Body of pancreas (tissue), 4 donors: ENCODE data around the gene KIAA0319L. TPM values are rescaled to one million over a fixed set of nuclear protein-coding genes. Genes with fewer than 3 reads are reported as not detected.

Source experiments
- ATAC-seq: fragments of 150-250 bp; one replicate; pipeline ENCODE4 v1.9.1; 2016
- DNase-seq, 4 donors: peaks; one replicate each; pipeline ENCODE4 v3.0.0-alpha.2; 2019
- H3K27ac ChIP-seq, 4 donors: fragments of 200-600 bp; sonication (generic); 1 replicate in 3 of 4; 2 replicates in 1 of 4; pipeline versions ENCODE4 v1.5.1 to v1.6.1; 2016 to 2019; ENCODE audit warnings: mild to moderate bottlenecking in 1 of 4, mixed read lengths in 1 of 4, moderate library complexity in 1 of 4
- H3K27me3 ChIP-seq, 2 donors: fragments of 200-600 bp; sonication (generic); one replicate each; pipeline ENCODE4 v1.6.0; 2016; ENCODE audit warnings: mild to moderate bottlenecking in 1 of 2
- H3K36me3 ChIP-seq, 2 donors: fragments of 200-600 bp; sonication (generic); replicated peaks in 1 of 2; 2 replicates each; pipeline ENCODE4 v1.5.1; 2016; ENCODE audit warnings: low read depth in 2 of 2; ENCODE audit not compliant: insufficient read depth in 1 of 2
- H3K4me1 ChIP-seq: fragments of 200-600 bp; sonication (generic); one replicate; pipeline ENCODE4 v1.6.0; 2016
- H3K4me3 ChIP-seq, 2 donors: fragments of 200-600 bp; sonication (generic); 1 replicate in 1 of 2; 2 replicates in 1 of 2; pipeline ENCODE4 v1.5.1; 2016 to 2019
- H3K9me3 ChIP-seq, 3 donors: fragments of 200-600 bp; sonication (generic); 1 replicate in 2 of 3; 2 replicates in 1 of 3; pipeline ENCODE4 v1.5.1; 2016
- POLR2A ChIP-seq, 3 donors: fragments of 450-650 bp; IDR thresholded peaks; one replicate each; pipeline ENCODE4 v1.6.1; 2016; ENCODE audit warnings: antibody characterized with exemption in 3 of 3, mild to moderate bottlenecking in 2 of 3
- WGBS, 2 donors: methylation state at CpG; one replicate each; pipeline ENCODE4 v1.1.5; 2017; 5-methylcytosine and 5-hydroxymethylcytosine counted together
- intact Hi-C: fragments of 100-400 bp; cut with DNase I; formaldehyde crosslinking; loops from one replicate; pipeline ENCODE4 v1.15.1; 2023
- total RNA-seq, 2 donors: library from RNA; depleted of rRNA; stranded (reverse); fragments of >200 nt; gene quantifications; one replicate each; pipeline ENCODE4 v1.1.0, GENCODE V29; 2016
- TF ChIP-seq, protein P1 (sequence below), 7 experiments: fragments of 450-650 bp in 4 of 7; fragments of 200-600 bp in 3 of 7; sonication (generic) in 3 of 7; IDR thresholded peaks; one replicate each; pipeline ENCODE4 v1.5.1; 2016 to 2019; ENCODE audit warnings: antibody characterized with exemption in 7 of 7

Gene KIAA0319L
- total RNA-seq, 2 donors from 2014 or later, result 61.0 to 74.5 TPM

DNA sequence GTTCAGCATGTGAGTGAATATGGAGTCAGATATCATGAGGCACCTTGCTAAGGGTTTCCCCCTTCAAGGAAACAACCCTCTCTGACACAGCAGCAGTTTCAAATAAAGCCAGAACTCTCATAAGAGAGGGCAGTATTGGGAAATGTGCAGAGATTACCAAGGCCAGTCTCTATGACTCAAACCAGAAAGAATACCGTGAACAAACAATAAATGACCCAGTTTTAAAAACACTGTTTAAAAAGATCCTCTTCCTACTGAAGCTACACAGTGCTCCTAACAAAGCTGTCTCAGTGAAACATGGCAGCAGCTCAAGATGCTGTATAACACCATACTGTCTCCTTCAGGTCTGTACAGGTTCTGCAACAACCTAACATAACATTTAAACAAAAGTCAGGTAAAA, 102.6 kb downstream of the KIAA0319L start:
- H3K9me3 ChIP-seq, result no peaks in the 10 kb centered on the region
- TF ChIP-seq, protein P1, sequence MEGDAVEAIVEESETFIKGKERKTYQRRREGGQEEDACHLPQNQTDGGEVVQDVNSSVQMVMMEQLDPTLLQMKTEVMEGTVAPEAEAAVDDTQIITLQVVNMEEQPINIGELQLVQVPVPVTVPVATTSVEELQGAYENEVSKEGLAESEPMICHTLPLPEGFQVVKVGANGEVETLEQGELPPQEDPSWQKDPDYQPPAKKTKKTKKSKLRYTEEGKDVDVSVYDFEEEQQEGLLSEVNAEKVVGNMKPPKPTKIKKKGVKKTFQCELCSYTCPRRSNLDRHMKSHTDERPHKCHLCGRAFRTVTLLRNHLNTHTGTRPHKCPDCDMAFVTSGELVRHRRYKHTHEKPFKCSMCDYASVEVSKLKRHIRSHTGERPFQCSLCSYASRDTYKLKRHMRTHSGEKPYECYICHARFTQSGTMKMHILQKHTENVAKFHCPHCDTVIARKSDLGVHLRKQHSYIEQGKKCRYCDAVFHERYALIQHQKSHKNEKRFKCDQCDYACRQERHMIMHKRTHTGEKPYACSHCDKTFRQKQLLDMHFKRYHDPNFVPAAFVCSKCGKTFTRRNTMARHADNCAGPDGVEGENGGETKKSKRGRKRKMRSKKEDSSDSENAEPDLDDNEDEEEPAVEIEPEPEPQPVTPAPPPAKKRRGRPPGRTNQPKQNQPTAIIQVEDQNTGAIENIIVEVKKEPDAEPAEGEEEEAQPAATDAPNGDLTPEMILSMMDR (IDR thresholded peaks at IDR 0.05), result peak in 2 of 7 experiments; percentile 10 to 14
- no peak for TF ChIP-seq POLR2A (IDR thresholded peaks at IDR 0.05)
- ATAC-seq (peak; percentile 43), DNase-seq (peak in 1 of 4 donors; percentile 26)
- 24 to 40% methylated on average over 1 of the region's 1 CpG for WGBS, 2 donors
- no peaks in the 10 kb centered on the region for H3K36me3 ChIP-seq
- no peak overlapping the region for H3K4me3 ChIP-seq
- peaks cover 45% of the 10 kb centered on the region for H3K4me1 ChIP-seq
- peak overlapping the region in 2 of 4 donors; percentile 24 to 41 for H3K27ac ChIP-seq
- no peaks in the 10 kb centered on the region for H3K27me3 ChIP-seq
- intact Hi-C loops, result loop anchor here (5.0 kb wide), 1 partner anchor 113 kb away; no protein-coding TSS in a partner anchor

GRCh38 chr1:35454176-35454575, 103.0 kb downstream of the KIAA0319L start:
- intact Hi-C loops, result loop anchor here (5.0 kb wide), 1 partner anchor 113 kb away; no protein-coding TSS in a partner anchor
- H3K4me3 ChIP-seq, result no peak overlapping the region
- peak overlapping the region in 2 of 4 donors; percentile 17 to 24 for H3K27ac ChIP-seq
- H3K4me1 ChIP-seq, result peaks cover 49% of the 10 kb centered on the region
- ATAC-seq (no peak), DNase-seq (no peak)
- no peaks in the 10 kb centered on the region for H3K27me3 ChIP-seq
- peaks cover 0 to 1% of the 10 kb centered on the region in 2 donors for H3K36me3 ChIP-seq
- TF ChIP-seq, protein P1 (IDR thresholded peaks at IDR 0.05), result no peak
- no peak for TF ChIP-seq POLR2A (IDR thresholded peaks at IDR 0.05)
- H3K9me3 ChIP-seq, result no peaks in the 10 kb centered on the region
- 79 to 90% methylated on average over 4 of the region's 4 CpGs for WGBS, 2 donors

- no peaks in the 10 kb centered on the region for H3K9me3 ChIP-seq
- no peak overlapping the region for H3K27ac ChIP-seq
- 90% methylated on average over 2 of the region's 2 CpGs for WGBS, 2 donors
- ATAC-seq (no peak), DNase-seq (no peak)
- no peak for TF ChIP-seq POLR2A (IDR thresholded peaks at IDR 0.05)
- TF ChIP-seq, protein P1 (IDR thresholded peaks at IDR 0.05), result no peak
- intact Hi-C loops, result loop anchor here (5.0 kb wide), 1 partner anchor 114 kb away; no protein-coding TSS in a partner anchor
- no peak overlapping the region for H3K4me3 ChIP-seq
- H3K36me3 ChIP-seq, result peaks cover 0 to 1% of the 10 kb centered on the region in 2 donors
- peaks cover 60% of the 10 kb centered on the region for H3K4me1 ChIP-seq
- no peaks in the 10 kb centered on the region for H3K27me3 ChIP-seq
Measured at GRCh38 chr1:35453031-35453430, 104.2 kb downstream of the KIAA0319L start.

DNA sequence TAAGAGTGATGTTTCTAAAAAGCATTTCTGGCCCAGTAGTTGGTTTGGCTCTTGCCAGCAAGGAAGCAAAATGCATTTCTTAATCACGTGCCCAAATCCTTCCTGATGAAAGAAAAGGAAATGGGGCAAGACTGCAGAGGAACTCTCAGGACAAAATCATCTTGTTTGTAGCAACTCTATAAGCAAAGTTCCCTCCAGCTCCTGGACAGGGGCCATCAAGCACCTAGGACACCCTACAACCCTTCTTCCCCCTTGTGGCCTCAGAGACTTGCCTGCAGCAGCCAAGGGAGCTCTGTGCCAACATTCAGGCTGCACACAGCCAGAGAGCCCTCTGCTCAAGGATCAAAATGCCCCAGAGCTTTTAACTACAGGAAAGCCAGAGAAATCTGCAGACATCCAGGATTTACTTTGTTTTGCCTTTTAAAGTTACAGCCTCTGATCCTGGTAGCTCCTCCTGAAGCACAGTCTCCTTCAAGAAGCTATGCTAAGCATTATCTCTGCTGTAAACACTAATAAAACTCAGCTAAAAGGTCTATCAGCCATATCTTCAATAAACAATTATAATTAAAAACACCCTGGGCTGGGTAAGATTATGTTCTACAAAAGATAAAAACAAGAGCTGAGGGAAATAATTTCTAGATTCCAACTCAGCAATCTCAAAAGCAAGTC, 105.0 kb downstream of the KIAA0319L start:
- WGBS, 2 donors, result 24 to 27% methylated on average over 1 of the region's 1 CpG
- Histone ChIP-seq H3K27ac (peak overlapping the region in 2 of 4 donors; percentile 25 to 56), H3K27me3 (no peaks in the 10 kb centered on the region), H3K36me3 (peaks cover 0 to 3% of the 10 kb centered on the region in 2 donors), H3K4me1 (peaks cover 68% of the 10 kb centered on the region), H3K4me3 (no peak overlapping the region), H3K9me3 (no peaks in the 10 kb centered on the region)
- DNase-seq, result peak in 3 of 4 donors; percentile 49 to 70 (median 51)
- TF ChIP-seq, protein P1 (IDR thresholded peaks at IDR 0.05), result peak in 1 of 7 experiments; percentile 5
- no peak for TF ChIP-seq POLR2A (IDR thresholded peaks at IDR 0.05)
- intact Hi-C loops, result loop anchor here (5.0 kb wide), 1 partner anchor 115 kb away; no protein-coding TSS in a partner anchor
- ATAC-seq, result no peak
